Stimulated activated CD4-positive, alpha-beta T cell treated with anti-CD3 and anti-CD28 coated beads, TNF-alpha, amount 100 ng/mL, for 4 hours (primary cell): ENCODE results near the gene SSR3.

Source experiments
- DNase-seq, 3 experiments: peaks; one replicate each; pipeline ENCODE4 v3.0.0-alpha.2; 2020; ENCODE audit warnings: low read depth in 3 of 3

The SSR3 gene

DNA sequence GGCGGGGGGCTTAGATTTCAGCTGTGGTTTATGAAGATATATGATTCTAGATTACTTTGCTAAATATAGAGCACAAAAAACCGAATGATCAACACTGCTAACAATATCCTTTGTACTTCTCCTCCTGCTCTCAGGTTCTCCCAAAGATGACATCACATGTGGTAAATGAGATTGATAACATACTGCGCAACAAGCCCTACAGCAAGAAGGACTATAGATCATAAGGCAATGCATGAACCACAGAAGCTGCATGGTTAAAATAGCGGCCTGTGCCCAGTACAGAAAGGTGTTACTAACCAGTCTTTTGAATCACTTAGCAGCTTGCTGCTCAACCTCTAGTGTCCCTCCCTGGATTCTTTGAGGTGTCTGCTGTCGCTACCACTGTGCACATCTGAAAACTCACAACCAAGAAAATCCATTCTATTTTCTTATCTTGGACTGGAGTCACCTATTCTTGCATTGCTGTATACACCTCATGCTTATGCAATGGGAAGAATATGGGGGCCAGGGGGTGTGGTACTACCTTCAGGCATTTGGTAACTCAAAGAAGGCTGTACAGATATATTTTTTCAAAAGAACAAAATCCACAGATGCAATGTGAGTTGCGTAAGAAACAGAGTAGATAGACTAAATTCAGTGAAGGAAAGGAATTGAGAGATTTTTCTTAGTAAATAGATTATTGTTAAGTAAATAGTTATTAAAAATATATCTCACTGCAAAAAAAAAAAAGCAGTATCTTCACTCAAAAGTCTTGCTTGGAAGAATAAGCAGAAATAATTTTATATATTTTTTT is 18.2 kb downstream of the SSR3 start:
- DNase-seq: no peak

DNA sequence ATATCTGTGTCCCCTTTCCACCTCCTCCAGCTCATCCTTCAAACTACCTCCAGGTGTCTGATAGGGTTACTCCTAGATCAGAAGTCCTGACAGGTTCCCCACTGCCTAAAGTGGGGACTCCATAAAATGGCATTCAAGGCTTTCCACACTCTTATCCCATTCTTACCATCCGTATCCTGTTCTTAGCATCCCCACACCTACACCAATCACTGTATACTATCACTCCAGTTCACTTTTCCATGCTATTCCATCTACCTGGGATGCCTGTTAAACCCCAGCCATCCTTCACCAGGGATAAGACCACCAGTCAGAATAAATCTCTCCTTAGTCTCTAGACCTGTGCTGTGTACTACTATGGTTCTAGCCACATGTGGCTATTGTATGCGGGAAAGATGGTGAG is 19.1 kb downstream of the SSR3 start:
- no peak for DNase-seq

DNA sequence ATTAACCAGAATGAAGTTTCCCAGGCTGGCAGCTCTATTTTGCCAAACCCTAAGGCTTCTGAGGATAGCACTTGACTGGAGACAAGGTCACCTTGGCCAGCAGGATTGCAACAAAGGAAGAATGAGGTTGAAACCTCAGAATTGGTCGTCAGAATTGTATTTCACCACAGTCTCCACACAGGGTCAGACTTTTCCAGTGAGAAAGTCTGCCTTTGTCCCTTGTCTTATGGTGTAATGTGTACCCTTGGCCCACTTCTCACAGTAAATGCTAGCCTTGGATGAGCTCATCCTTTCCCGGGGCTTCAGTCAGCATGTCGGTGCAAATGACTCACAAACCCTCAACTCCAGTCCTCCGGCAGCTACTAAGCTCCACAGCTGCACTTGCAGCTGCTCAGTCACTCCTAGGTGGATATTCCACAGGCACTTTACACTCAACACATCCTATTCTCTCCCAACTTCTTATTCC is 19.7 kb downstream of the SSR3 start:
- no peak for DNase-seq

DNA sequence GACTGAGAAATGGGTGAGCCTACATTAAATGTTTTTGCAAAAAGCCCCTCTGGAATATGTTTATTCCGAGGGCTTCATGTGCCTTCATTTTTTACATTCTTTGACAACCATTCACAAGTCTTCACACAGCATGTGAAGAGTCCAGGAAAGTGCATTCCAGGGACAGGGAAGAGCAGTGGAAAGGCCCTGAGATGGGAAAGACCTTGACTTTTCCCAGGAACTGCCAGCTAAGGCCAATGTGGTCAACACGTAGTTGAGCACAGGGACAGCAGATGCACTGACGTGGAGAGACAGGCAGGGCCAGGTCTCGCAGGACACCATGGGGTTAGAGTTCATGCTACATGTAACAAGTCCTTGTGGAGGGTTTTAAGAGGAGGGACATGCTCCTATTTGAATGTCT is 21.7 kb downstream of the SSR3 start:
- DNase-seq: no peak

DNA sequence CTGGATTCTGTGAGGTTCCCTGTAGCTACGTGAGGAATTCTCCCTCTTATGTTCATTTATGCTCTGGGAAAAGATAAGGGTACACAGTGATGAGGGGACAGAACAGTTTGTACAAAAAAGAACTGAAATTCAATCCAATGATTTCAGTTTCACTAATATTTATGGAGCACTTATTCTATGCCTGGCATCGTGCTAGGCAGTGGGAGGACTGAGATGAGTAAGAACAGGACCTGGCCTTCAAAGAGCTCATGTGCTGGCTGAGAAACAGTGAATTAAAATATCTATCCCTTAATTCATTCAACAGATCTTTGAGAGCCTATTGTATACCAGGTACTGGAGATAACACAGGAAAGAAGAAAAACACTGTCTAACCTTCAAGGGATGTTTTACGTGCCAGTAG is 22.2 kb downstream of the SSR3 start:
- no peak for DNase-seq

DNA sequence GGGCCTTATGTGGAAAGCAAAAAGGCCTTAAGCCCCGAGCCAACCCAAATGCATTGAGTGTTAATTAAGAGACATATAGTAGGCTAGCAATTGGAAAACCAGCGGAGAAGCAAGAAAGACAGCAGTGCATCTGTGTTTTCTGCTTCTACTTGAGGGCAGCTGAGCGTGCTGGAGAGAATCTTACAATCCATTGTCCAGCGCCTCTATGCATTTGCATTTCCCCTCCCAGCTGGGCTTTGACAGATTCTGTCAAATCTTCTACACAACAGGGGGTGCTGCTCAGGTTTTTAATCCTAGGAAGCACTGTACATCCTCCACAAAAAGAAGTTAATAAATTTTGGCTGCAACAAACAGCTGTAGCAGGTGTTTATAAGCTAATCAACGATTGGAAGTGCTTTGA is 23.9 kb downstream of the SSR3 start:
- no peak for DNase-seq

DNA sequence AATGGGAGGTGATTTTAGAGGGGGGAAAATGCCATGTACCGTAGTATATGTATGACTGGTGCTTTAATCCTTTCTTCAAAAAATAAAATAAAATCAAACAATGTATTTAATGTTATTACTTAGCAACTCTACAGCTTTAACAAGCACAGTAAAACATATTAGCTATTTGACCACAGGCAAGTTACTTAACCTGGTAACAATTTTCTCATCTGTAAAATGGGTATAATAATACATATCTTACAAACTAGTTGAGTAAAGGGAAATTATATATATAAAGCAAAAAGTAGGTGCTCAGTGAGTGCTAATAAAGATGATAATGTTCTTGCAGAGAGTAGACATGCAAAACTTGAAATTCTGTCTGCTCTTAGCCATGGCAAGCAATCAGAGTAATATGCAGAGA is 27.9 kb downstream of the SSR3 start:
- DNase-seq: no peak

DNA sequence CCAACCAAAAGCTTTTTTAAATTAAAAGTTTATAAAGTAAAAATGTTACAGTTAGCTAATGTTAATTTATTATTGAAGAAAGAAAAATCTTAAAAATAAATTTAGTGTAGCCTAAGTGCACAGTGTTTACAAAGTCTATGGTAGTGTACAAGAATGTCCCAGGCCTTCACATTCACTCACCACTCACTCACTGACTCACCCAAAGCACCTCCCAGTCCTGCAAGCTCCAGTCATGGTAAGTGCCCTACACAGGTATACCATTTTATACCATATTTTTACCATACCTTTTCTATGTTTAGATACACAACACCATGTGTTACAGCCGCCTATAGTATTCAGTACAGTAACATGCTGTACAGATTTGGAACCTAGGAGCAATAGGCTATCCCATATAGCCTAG is 29.1 kb downstream of the SSR3 start:
- no peak for DNase-seq

DNA sequence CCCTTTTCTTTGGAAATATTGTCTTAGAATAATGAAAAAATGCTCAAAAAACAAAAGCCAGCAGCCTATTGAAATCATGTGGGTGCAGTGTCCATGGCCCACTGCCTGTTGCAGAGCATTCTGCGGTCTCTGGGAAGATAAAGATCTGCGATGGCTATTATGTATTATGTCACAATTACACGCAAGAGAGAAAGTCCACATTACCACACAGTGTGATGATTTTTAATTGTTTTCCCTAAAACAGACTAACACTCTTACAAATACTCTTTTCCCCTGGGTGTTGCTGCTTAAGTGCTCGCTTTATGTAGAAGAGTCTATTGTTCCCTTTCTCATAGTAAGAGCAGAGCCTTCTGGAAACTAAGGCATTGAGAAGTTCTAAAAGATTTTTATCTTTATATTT is 32.2 kb downstream of the SSR3 start:
- no peak for DNase-seq

DNA sequence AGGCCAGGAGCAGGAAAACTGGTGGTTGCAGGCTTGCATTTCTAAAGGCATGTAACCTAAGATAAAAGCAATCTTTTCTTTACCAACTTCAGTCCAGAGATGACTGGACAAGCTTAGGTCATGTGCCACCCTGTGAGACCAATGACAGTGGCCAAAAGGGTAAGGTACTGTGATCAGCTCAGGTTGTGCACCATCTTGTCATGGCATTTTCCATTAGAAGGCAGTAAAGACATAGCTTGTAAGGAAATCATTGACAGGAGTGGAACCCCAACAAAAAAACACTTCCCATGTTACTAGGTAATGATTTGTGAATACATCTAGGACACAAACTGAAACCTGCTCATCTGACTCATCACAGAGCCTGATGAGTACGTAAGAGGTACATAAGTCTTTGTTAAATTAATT is 35.2 kb downstream of the SSR3 start:
- DNase-seq: no peak

DNA sequence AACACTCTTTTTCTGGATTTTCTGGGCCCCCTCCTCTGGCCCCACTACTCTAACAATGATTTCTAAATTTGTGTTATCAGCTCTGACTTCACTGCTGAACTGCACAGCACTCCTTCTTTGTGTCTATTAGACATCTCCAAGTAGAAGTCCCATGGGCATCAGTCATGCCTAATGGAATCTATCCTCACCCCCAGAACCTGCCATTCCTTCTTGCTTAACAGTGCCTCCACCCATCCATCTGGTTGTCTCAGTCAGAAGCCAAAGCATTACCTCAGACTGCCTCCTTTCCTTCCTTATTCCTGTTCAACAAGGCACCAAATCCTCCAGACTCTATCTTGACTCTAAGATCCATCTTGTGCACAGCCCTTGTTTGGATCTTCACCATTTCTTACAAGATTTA is 36.2 kb downstream of the SSR3 start:
- no peak for DNase-seq

DNA sequence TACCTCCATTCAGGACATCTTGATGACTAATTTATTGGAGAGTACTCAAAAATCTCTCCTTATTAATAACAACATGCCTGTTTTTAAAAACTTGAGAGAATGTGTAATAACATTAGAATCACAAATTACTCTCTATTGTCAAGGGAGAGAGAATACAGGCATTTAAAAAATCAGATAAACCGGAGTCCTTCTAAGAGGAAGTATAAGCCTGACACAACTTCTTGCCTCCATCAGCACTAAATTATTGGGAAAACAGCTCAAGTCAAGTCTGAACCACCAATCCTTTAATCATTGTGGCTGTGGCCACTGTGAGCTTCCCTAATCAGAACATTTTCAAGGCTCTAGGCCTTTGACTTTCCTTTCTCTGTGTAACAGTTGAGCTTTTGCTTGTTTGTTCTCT is 38.0 kb downstream of the SSR3 start:
- DNase-seq: no peak

DNA sequence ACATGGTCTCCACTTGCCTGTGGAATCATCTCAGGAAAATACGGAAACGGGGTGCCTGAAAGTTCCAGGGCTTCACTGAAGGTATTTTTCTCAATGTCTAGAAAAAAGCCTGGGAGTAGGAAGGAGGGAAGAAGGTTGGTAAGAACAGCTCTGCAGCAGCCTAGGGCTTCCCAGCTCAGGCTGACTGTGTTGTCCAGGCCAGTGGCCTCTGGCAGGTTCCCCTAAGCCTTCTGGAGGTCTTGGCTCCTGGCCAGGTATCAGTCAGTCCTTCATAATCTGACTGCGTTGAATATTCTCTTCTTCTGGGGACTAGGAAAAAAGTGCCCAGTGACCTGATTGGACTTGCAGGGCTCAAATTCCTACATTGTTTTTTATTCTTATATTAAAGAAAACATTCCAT is 38.6 kb downstream of the SSR3 start:
- no peak for DNase-seq

DNA sequence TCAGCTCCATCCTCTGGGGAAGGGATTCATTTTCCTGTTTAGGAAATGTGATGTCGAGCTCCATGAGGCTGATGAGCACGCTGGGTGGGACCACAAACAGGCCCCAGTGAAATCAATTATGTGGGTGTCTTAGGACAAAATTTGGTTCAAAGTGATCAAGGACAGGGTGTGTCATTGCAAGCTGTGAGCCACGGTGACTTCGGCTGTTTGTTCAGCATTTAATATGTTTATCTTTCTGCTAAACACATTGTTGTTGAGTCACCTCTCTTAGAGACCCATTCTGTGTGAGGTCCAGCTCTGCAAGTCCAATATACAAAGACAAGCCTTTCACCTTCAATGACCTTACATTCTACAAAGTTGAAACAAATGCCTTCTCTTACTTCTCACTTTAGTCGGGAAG is 41.3 kb downstream of the SSR3 start:
- DNase-seq: no peak

DNA sequence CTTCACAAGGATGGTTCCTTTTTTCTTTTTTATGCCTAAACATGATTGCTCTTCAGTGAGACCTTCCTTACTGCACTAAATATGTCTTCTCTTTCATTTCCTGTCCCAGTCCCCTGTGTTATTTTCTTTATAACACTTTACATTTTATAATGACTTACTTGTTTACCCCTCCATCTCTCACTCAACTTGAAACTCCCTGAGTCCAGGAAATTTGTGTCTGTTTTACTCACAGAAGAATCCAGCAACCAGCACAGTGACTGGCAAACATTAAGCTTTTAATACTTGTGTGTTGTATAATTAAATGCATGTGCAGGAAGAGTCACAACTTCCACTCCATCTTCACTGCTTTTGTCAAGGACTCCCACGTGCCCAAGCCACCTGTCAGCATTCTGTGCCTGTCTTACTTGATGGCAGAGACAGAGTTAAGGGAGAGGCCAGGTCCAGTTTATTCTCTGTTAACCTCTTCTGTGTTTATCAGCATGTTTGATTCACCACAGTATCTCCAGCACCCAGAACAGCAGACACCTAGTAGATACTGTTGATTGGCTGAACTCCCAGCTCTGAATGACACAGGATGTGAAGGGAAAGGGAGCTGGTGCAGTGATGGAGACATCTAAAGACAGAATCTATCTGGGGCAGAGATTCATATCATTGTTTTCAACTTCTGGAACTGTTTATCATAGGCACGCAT is 42.8 kb downstream of the SSR3 start:
- no peak for DNase-seq

DNA sequence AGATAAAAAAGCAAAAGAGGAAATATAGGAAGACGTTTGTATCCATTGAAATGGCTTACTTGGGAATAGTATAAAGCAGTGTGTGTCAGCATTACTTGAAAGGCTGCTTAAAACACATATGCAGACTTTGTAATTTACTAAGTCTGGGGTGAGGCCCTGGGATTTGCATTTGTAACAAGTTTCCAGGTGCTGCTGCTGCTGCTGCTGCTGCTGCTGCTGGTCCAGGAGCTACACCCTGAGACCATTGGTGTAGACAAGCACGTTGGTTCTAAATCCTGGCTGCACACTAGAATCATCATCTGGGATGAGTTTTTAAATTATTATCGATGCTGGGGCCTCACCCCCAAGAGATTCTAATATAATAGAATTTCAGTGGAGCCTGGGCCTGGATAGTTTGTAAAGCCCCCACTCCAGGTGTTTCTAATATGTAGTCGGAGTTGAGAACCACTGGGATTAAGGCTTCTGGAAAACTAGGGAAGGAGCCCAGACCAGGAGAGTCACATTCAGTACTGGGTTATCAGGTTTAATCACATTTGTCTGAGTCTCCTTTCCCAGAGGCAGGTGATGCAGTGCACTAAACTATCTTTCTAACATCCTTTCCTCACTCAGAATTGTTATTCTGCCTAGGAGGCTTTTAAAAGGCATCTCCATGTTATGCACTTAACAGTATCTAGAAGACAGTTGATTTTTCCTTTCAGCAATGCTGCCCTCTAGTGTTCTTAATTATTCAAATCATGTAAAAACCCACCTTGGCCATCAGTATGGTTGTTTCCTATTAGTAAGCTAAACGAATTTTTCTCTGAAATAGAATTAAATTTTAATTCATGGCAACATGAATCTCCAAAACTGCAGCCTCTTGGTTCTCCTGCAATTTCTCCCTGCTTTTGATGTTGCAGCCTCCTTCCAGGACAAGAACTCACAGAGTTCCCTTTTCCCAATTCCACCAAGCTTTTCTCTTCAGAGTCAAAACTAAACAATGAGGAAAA is 45.4 kb downstream of the SSR3 start:
- no peak for DNase-seq

DNA sequence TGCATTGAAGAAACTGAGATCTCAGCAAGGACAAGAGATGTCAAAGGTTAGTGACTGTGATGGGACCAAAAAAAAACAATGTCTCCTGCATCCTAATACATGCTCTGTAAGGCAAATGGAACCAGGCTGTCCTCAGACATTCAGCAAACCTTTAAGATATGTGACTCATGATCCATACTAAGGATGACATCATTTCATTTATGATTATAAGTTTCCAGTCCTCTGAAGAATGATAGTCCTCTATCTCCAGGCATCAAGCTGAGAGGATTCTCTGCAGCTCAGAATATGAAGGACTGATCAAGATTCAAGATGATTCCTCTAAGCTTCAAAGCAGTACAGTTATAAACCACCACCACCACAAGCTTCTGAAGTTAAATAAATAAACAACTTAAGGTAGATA is 47.6 kb downstream of the SSR3 start:
- DNase-seq: no peak

DNA sequence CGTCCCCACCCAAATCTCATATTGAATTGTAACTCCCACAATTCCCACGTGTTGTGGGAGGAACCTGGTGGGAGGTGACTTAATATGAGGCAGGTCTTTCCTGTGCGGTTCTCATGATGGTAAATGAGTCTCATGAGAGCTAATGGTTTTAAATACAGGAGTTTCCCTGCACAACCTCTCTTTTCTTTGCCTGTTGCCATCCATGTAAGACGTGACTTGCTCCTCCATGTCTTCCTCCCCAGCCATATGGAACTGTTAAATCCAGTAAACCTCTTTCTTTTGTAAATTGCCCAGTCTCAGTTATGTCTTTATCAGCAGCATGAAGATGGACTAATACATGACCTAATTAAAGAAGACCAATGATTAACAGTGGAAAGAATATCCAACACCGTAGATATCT is 56.6 kb downstream of the SSR3 start:
- DNase-seq: no peak

DNA sequence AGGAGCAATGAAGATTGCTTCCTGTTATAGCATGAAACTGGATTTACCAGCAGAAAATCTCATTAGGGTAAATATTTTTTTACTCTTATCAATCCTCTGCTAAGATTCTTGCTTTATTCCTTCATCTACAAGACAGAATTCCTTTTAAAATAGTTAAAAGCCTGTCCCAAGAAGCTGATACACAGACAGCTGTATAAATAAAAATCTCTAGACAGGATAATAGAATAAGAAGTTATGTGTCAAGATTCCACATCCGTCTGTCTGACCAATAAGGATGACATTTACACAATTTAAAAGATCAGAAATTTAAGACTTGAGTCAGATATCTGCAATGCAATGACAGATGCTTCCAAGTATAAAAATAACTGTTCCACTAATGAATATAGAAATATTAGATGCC is 57.6 kb downstream of the SSR3 start:
- DNase-seq: no peak

DNA sequence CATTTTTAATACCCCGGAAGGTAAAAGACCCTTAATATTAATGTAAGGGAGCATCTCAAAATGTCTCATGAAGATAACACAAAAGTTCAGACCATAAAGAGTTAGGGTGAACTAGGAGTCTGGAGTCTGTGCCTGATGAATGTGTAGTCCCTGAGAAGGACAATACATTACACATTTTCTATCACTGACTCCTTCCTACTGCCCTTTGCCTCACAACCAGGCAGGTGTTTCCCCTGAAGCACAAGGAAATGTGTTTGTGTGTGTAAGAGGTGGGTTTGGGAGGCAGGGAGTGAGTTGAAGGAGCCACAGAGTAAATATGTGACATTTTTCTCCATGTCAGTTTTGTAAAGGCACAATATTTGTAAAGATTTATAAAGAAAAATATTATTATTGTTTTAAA is 59.1 kb downstream of the SSR3 start:
- no peak for DNase-seq

DNA sequence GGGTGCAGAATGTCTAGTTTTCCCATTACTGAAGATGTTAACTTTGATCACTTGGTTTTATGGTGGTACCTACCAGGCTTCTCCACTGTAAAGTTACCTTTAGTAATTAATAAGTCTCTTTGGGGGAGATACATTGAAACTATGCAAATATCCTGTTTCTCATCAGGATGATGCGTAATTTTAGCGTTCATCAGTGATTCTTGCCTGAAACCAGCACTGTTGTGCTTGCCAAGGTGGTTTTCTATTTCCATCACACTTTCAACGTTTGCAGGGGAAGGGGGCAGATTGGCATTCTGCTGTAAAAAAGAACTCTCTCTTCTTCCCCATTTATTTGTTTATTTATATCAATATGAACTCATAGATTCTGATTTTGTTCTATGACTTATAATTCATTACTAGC is 61.0 kb downstream of the SSR3 start:
- DNase-seq: no peak

DNA sequence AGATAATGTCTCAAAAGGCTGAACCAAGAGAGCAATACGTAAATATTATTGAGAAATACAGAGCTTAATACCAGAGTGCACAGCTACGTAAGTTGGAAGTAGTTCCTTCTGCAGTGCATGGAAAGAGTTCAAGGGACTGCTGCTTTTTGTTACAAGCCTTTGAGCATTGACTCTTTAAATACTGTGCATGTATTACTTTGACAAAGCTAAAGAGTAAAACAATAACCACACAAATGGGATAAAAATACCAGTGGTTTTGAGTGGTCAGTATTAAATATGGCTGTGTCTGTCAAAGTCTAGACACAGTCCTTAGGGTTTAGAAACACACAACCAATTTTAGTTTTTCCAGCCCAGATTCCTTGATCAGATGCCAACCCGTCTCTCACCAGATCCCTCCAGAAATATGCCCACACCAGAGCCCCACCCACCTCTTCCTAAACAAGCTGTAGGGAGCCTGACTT is 62.1 kb downstream of the SSR3 start:
- DNase-seq: no peak
